Measurements from ENCODE around the gene CCER1. TPM values are rescaled to one million over a fixed set of nuclear protein-coding genes. Genes with fewer than 3 reads are reported as not detected.

The CCER1 gene
- total RNA-seq, 1 experiment from 2014 or later: not detected

DNA sequence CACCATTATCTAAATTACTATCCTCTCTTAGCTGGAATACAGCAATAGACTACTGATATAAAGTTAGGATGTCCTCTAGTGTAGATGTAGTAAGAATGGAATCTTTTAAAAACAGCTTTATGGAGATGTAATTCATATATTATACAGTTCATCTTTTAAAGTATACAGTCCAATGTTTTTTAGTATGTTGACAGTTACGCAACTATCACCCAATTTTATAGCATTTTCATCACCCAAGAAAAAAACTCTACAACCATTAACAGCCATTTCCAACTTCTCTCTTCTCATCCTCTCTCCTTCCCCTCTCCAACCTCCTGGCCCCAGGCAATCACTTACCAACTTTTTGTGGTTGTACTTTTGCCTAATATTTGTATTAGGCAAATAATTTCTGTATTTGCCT, 27.2 kb upstream of the CCER1 start:
- BruUV-seq (replicated peaks): no TSS peak
- Mint-ChIP-seq H3K27ac (ENCODE audit: low read depth, unreplicated experiment) (no peak overlapping the region), H3K27me3 (ENCODE audit: insufficient read depth, unreplicated experiment) (no peaks in the 10 kb centered on the region), H3K36me3 (ENCODE audit: insufficient read depth, unreplicated experiment) (no peaks in the 10 kb centered on the region), H3K9me3 (ENCODE audit: unreplicated experiment) (no peaks in the 10 kb centered on the region), H3K4me3 (ENCODE audit: unreplicated experiment) (no peak overlapping the region), H3K4me1 (ENCODE audit: insufficient read depth, unreplicated experiment) (no peaks in the 10 kb centered on the region)
- no peak for DNase-seq (ENCODE audit: unreplicated experiment)
- ChIA-PET POLR2A (interaction anchor here (0.6 kb wide), 2 partner anchors 28 to 421 kb away, joined by 3 read pairs; no protein-coding TSS in a partner anchor), CTCF (interaction anchor here (0.5 kb wide), 1 partner anchor 565 kb away, joined by 3 read pairs; no protein-coding TSS in a partner anchor)
- TF ChIP-seq, protein P1, sequence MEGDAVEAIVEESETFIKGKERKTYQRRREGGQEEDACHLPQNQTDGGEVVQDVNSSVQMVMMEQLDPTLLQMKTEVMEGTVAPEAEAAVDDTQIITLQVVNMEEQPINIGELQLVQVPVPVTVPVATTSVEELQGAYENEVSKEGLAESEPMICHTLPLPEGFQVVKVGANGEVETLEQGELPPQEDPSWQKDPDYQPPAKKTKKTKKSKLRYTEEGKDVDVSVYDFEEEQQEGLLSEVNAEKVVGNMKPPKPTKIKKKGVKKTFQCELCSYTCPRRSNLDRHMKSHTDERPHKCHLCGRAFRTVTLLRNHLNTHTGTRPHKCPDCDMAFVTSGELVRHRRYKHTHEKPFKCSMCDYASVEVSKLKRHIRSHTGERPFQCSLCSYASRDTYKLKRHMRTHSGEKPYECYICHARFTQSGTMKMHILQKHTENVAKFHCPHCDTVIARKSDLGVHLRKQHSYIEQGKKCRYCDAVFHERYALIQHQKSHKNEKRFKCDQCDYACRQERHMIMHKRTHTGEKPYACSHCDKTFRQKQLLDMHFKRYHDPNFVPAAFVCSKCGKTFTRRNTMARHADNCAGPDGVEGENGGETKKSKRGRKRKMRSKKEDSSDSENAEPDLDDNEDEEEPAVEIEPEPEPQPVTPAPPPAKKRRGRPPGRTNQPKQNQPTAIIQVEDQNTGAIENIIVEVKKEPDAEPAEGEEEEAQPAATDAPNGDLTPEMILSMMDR (IDR thresholded peaks at IDR 0.05; ENCODE audit: unreplicated experiment): no peak
- intact Hi-C loops (cut with micrococcal nuclease): no loop called here

DNA sequence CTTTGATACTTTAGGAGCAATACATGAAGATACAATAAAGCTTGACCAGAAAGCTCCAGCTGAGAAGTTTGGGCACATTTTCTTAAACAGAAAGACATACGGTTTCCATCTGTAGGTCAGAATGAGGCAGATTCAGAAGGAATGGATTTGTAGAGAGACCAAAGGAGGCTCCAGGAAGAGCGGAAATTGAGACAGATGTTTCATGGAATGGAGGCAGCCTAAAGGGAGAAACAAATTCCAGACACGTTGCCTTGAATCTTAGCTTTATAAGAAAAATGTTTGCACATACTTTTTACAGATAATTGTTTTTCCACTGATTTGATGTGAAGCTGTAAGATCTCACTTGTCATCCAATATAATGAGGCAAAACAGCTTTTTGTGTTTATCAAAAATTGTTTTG, 25.0 kb upstream of the CCER1 start:
- BruUV-seq (replicated peaks): no TSS peak
- Mint-ChIP-seq H3K36me3 (ENCODE audit: insufficient read depth, unreplicated experiment) (no peaks in the 10 kb centered on the region), H3K27ac (ENCODE audit: low read depth, unreplicated experiment) (no peak overlapping the region), H3K27me3 (ENCODE audit: insufficient read depth, unreplicated experiment) (peaks cover 1% of the 10 kb centered on the region), H3K4me3 (ENCODE audit: unreplicated experiment) (no peak overlapping the region), H3K9me3 (ENCODE audit: unreplicated experiment) (no peaks in the 10 kb centered on the region), H3K4me1 (ENCODE audit: insufficient read depth, unreplicated experiment) (no peaks in the 10 kb centered on the region)
- DNase-seq (ENCODE audit: unreplicated experiment): no peak
- ChIA-PET POLR2A (interaction anchor here (1.1 kb wide), 1 partner anchor 198 kb away, joined by 4 read pairs; no protein-coding TSS in a partner anchor), CTCF (interaction anchor here (0.5 to 5.8 kb wide), 9 partner anchors 21 to 375 kb away, joined by 3 to 75 read pairs (median 5); partner anchors contain the start of gene LUM)
- TF ChIP-seq, protein P1 (IDR thresholded peaks at IDR 0.05; ENCODE audit: unreplicated experiment): no peak
- intact Hi-C loops (cut with micrococcal nuclease): loop anchor here (5.0 kb wide), 1 partner anchor 197 kb away; no protein-coding TSS in a partner anchor

DNA sequence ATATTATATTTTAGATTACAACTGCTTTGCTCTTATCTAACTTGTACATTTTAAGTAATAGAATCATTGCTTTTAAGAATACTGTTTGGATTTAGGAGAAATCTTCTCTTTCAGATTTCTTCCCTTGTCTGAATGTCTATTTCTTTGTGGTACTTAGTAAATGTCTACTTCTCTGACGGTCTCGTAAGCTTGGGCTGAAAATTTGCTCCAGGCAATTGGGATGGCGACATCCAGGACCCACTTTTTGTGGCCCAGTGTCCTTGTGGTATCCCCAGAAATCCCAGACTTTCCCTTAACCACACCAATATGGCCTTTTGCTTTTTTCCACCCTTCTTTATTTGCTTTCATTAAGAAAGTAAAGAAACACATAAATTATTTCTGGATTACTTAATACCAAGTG, 24.0 kb upstream of the CCER1 start:
- Mint-ChIP-seq H3K36me3 (ENCODE audit: insufficient read depth, unreplicated experiment) (no peaks in the 10 kb centered on the region), H3K4me1 (ENCODE audit: insufficient read depth, unreplicated experiment) (no peaks in the 10 kb centered on the region), H3K27ac (ENCODE audit: low read depth, unreplicated experiment) (no peak overlapping the region), H3K9me3 (ENCODE audit: unreplicated experiment) (no peaks in the 10 kb centered on the region), H3K27me3 (ENCODE audit: insufficient read depth, unreplicated experiment) (peaks cover 10% of the 10 kb centered on the region), H3K4me3 (ENCODE audit: unreplicated experiment) (no peak overlapping the region)
- intact Hi-C loops (cut with micrococcal nuclease): loop anchor here (5.0 kb wide), 1 partner anchor 198 kb away; no protein-coding TSS in a partner anchor
- POLR2A ChIA-PET: interaction anchor here (0.8 kb wide), 1 partner anchor 366 kb away, joined by 4 read pairs; no protein-coding TSS in a partner anchor
- TF ChIP-seq, protein P1 (IDR thresholded peaks at IDR 0.05; ENCODE audit: unreplicated experiment): no peak
- no TSS peak for BruUV-seq (replicated peaks)
- CTCF ChIA-PET: interaction anchor here (0.5 to 5.8 kb wide), 28 partner anchors 8 to 510 kb away, joined by 3 to 75 read pairs (median 5); partner anchors contain the start of gene LUM
- DNase-seq (ENCODE audit: unreplicated experiment): no peak

DNA sequence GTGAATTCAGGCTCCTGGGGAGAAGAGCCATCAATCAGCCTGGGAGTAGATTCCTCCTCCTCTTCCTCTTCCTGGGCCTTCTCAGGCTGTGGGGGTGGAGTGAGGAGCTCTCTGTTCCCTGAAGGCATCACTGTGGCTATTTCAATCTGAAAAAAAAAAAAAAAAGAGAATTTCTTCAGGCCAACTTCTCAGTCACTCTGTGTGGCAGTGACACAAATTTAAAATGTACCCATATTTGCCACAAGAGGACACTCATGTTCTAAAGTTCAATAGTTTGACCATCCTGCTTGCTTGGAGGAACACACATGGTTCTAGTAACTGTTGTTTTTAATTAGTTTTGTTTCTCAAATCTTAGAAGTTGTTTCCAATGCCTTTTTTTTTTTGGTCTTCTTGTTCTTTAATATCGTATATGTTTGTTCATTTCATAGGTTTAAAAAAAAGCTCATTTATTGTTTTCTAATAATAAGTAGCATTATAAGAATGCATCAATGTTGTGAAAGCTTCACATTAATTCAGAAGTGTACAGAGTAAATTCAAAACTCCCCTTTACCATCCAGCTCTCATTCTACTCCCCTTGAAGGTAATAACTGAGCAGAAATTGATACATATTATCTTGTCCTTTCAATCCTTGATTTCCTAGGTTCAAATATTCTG, 23.3 kb upstream of the CCER1 start:
- H3K4me3 Mint-ChIP-seq (ENCODE audit: unreplicated experiment): no peak overlapping the region
- ChIA-PET CTCF (interaction anchor here (0.5 to 5.8 kb wide), 44 partner anchors 9 to 1771 kb away, joined by 3 to 75 read pairs (median 4); partner anchors contain the start of gene LUM), POLR2A (interaction anchor here (0.8 to 1.0 kb wide), 2 partner anchors 9 to 367 kb away, joined by 3 to 4 read pairs; no protein-coding TSS in a partner anchor)
- intact Hi-C loops (cut with micrococcal nuclease): loop anchor here (1.0 to 5.0 kb wide), 4 partner anchors 131 to 377 kb away; no protein-coding TSS in a partner anchor
- TF ChIP-seq, protein P1 (IDR thresholded peaks at IDR 0.05; ENCODE audit: unreplicated experiment): peak; percentile 77
- peak; percentile 63 for DNase-seq (ENCODE audit: unreplicated experiment)
- BruUV-seq (replicated peaks): no TSS peak
- H3K27ac Mint-ChIP-seq (ENCODE audit: low read depth, unreplicated experiment): no peak overlapping the region
- H3K4me1 Mint-ChIP-seq (ENCODE audit: insufficient read depth, unreplicated experiment): no peaks in the 10 kb centered on the region
- H3K9me3 Mint-ChIP-seq (ENCODE audit: unreplicated experiment): no peaks in the 10 kb centered on the region
- no peaks in the 10 kb centered on the region for H3K36me3 Mint-ChIP-seq (ENCODE audit: insufficient read depth, unreplicated experiment)
- peaks cover 15% of the 10 kb centered on the region for H3K27me3 Mint-ChIP-seq (ENCODE audit: insufficient read depth, unreplicated experiment)
